ENCODE results near the gene CAMKK1. TPM values are rescaled to one million over a fixed set of nuclear protein-coding genes. Genes with fewer than 3 reads are reported as not detected.

CAMKK1 gene
- total and polyA plus RNA-seq, 2 of the 4 experiments (the other 2 are of a cell fraction), result 4.1 to 8.2 TPM

GRCh38 chr17:3907483-3908216, 14.8 kb upstream of the CAMKK1 start:
- H4K20me1 ChIP-seq (ENCODE audit: insufficient read depth, low read length), result 0 out of 2 replicates have a peak, but pooled peaks cover 4% of the 10 kb centered on the region
- H3K4me1 ChIP-seq (ENCODE audit: control insufficient read depth, insufficient read depth, low read length), result no peaks in the 10 kb centered on the region
- H2AK9ac ChIP-seq (replicated peaks; ENCODE audit: low read depth, low read length, poor library complexity), result no peak overlapping the region
- no peak overlapping the region for H3K56ac ChIP-seq (ENCODE audit: extremely low read depth, insufficient read depth, low read length)
- no peaks in the 10 kb centered on the region for H3K9me3 ChIP-seq (ENCODE audit: control insufficient read depth, insufficient read depth, low read length)
- no peak overlapping the region for H4K8ac ChIP-seq (ENCODE audit: low read depth in 2 of 2, low read length in 2 of 2)
- TF ChIP-seq RAD21 (IDR thresholded peaks at IDR 0.05; ENCODE audit: low read length), result peak; percentile 36; the same call in 1 of the 2 replicates
- TF ChIP-seq CHD1 (IDR thresholded peaks at IDR 0.05; ENCODE audit: low read depth, low read length), result no peak
- TF ChIP-seq RFX5 (IDR thresholded peaks at IDR 0.05; ENCODE audit: low read depth, low read length), result no peak
- TF ChIP-seq SMC3 (IDR thresholded peaks at IDR 0.05; ENCODE audit: low read depth, low read length), result no peak
- TF ChIP-seq MAZ (IDR thresholded peaks at IDR 0.05; ENCODE audit: borderline replicate concordance, low read depth, low read length), result no peak
- TF ChIP-seq, protein P1, sequence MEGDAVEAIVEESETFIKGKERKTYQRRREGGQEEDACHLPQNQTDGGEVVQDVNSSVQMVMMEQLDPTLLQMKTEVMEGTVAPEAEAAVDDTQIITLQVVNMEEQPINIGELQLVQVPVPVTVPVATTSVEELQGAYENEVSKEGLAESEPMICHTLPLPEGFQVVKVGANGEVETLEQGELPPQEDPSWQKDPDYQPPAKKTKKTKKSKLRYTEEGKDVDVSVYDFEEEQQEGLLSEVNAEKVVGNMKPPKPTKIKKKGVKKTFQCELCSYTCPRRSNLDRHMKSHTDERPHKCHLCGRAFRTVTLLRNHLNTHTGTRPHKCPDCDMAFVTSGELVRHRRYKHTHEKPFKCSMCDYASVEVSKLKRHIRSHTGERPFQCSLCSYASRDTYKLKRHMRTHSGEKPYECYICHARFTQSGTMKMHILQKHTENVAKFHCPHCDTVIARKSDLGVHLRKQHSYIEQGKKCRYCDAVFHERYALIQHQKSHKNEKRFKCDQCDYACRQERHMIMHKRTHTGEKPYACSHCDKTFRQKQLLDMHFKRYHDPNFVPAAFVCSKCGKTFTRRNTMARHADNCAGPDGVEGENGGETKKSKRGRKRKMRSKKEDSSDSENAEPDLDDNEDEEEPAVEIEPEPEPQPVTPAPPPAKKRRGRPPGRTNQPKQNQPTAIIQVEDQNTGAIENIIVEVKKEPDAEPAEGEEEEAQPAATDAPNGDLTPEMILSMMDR (conservative IDR thresholded peaks at IDR 0.05; ENCODE audit: low read depth, low read length), result 0 out of 2 replicates have a peak, but pooled peaks have one; percentile 23
- no peak for TF ChIP-seq MXI1 (IDR thresholded peaks at IDR 0.05; ENCODE audit: borderline replicate concordance, low read depth, low read length)
- no peak for TF ChIP-seq BHLHE40 (IDR thresholded peaks at IDR 0.05; ENCODE audit: low read depth, low read length)
- no peak for TF ChIP-seq MAFK (IDR thresholded peaks at IDR 0.05; ENCODE audit: low read depth, low read length)
- TF ChIP-seq CEBPB (IDR thresholded peaks at IDR 0.05; ENCODE audit: low read depth, low read length), result no peak
- no peak for TF ChIP-seq RCOR1 (IDR thresholded peaks at IDR 0.05; ENCODE audit: insufficient replicate concordance, low read length)
- TF ChIP-seq USF2 (IDR thresholded peaks at IDR 0.05; ENCODE audit: low read depth, low read length), result no peak
- TF ChIP-seq FOS (IDR thresholded peaks at IDR 0.05; ENCODE audit: low read depth, low read length), result no peak
- no peak for TF ChIP-seq POLR2A (IDR thresholded peaks at IDR 0.05; ENCODE audit: low read depth, low read length)
- no peak for TF ChIP-seq ELK1 (IDR thresholded peaks at IDR 0.05; ENCODE audit: borderline replicate concordance, low read depth, low read length)
- dilution Hi-C loops (cut with HindIII; ENCODE audit: low sequenced_read_pairs, unreplicated experiment), result no loop called here
- no peak overlapping the region for H3K14ac ChIP-seq (replicated peaks; ENCODE audit: low read depth, low read length)
- ChIA-PET POLR2A (ENCODE audit: unreplicated experiment) (no interaction called here), CTCF (interaction anchor here (0.9 kb wide), 1 partner anchor 18 kb away, joined by 5 read pairs; no protein-coding TSS in a partner anchor)
- no peak overlapping the region for H3K18ac ChIP-seq (ENCODE audit: low read depth, low read length)
- H3K23ac ChIP-seq (ENCODE audit: low read depth, low read length), result no peak overlapping the region
- no TSS peak for BruUV-seq (replicated peaks)
- H3K79me1 ChIP-seq (ENCODE audit: low read depth in 1 of 2, low read length in 2 of 2), result no peaks in the 10 kb centered on the region
- H3K27ac ChIP-seq (ENCODE audit: insufficient read depth, low read length), result no peak overlapping the region
- no peak overlapping the region for H3K4ac ChIP-seq (ENCODE audit: low read depth, low read length)
- in situ Hi-C loops (cut with MboI; ENCODE audit: low sequenced_read_pairs), result no loop called here
- WGBS, 2 experiments (ENCODE audit: extremely low coverage in 2 of 2, insufficient read length in 1 of 2), result 45% methylated on average over 2 of the region's 11 CpGs; no CpG with 5 or more reads in 1 of the 2 experiments
- no peak overlapping the region for H3K4me3 ChIP-seq (ENCODE audit: insufficient read depth, low read depth, low read length)
- ATAC-seq (ENCODE audit: low read depth), result no peak
- intact Hi-C loops (cut with micrococcal nuclease), result no loop called here
- H2BK5ac ChIP-seq (ENCODE audit: low read depth, low read length, poor library complexity, severe bottlenecking), result no peak overlapping the region
- H3K4me2 ChIP-seq (ENCODE audit: low read depth, low read length), result no peak overlapping the region
- H2BK15ac ChIP-seq (ENCODE audit: low read depth, low read length), result no peak overlapping the region
- H2AFZ ChIP-seq (replicated peaks; ENCODE audit: low read length, poor library complexity), result no peak overlapping the region
- no peak overlapping the region for H2AK5ac ChIP-seq (ENCODE audit: low read depth, low read length)
- no peak overlapping the region for H2BK120ac ChIP-seq (ENCODE audit: low read depth, low read length)
- no peak overlapping the region for H2BK20ac ChIP-seq (ENCODE audit: low read depth, low read length)
- no peak overlapping the region for H3K9ac ChIP-seq (ENCODE audit: low read depth, low read length)
- no peak for DNase-seq
- H3K27me3 ChIP-seq (ENCODE audit: control insufficient read depth, insufficient read depth, low read length), result peaks cover 2% of the 10 kb centered on the region; the same call in 1 of the 2 replicates
- no peaks in the 10 kb centered on the region for H3K9me1 ChIP-seq (ENCODE audit: insufficient read depth, low read length)
- H3K36me3 ChIP-seq (ENCODE audit: control insufficient read depth, insufficient read depth, low read length), result no peaks in the 10 kb centered on the region
- H4K91ac ChIP-seq (ENCODE audit: insufficient read depth, low read depth, low read length), result no peak overlapping the region
- H4K5ac ChIP-seq (ENCODE audit: low read depth, low read length), result no peak overlapping the region
